COR-L47 (cell line): ENCODE data around the gene PROKR2.

Source experiments
- DNase-seq: peaks from one replicate; lab custom pipeline; 2025; lab: John Stamatoyannopoulos, UW

Gene PROKR2

GRCh38 chr20:5282561-5282960, 34.2 kb downstream of the PROKR2 start:
- DNase-seq = no peak

- no peak for DNase-seq
Observed at GRCh38 chr20:5279661-5280060, 37.1 kb downstream of the PROKR2 start.

- DNase-seq = no peak
Observed at GRCh38 chr20:5272268-5272667, 44.5 kb downstream of the PROKR2 start.

GRCh38 chr20:5270603-5271002, 46.2 kb downstream of the PROKR2 start:
- DNase-seq = no peak

GRCh38 chr20:5268449-5268848, 48.3 kb downstream of the PROKR2 start:
- DNase-seq = no peak

- DNase-seq = no peak
Observed at GRCh38 chr20:5267092-5267491, 49.7 kb downstream of the PROKR2 start.
